ENCODE data around the gene ARL14. TPM values are rescaled to one million over a fixed set of nuclear protein-coding genes. Genes with fewer than 3 reads are reported as not detected.
"Not testable (repeated sequence)": the region's sequence is repeated elsewhere in the genome, so short reads cannot be mapped to it uniquely, and the experiment has no call there.

ARL14 gene
- total RNA-seq, 1 experiment from 2014 or later: not detected

GRCh38 chr3:160697637-160698380 lies 20.8 kb downstream of the ARL14 start:
- no peaks in the 10 kb centered on the region for H3K36me3 ChIP-seq
- no peak overlapping the region for H3K4me3 ChIP-seq
- peak; percentile 13 for DNase-seq
- H3K27me3 ChIP-seq: no peaks in the 10 kb centered on the region
- H3K9me3 ChIP-seq: no peaks in the 10 kb centered on the region

DNA sequence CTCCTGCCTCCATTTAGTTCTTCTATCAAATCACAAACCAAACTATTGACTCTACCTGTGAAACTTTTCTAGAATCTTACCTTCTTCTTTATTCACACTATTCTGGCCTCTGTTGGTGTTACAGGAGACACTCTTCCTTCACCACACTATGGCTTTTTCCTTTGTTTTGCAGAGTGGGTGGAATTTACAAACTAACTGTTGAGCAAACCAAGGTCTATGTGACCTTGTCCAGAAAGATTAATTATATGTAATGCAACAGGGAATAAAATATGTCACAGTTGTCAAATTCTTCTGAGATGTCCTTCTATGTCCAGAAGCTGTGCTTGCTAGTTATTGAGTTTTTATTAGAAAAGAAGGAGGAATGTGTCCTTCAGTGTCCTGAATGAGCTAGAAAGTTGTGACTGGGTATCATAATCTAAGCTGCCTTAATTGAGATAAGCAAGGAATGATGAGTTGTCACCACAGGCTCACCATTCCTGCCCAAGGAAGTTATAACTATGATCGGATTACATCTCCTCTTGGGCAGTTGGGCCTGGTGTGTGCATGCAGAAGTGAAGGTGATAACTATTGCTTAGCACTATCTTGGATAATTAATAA lies 21.7 kb downstream of the ARL14 start:
- no peak for DNase-seq
- Histone ChIP-seq H3K4me3 (no peak overlapping the region), H3K36me3 (no peaks in the 10 kb centered on the region), H3K27me3 (no peaks in the 10 kb centered on the region), H3K9me3 (no peaks in the 10 kb centered on the region)

GRCh38 chr3:160701490-160701889 lies 24.5 kb downstream of the ARL14 start:
- H3K9me3 ChIP-seq: no peaks in the 10 kb centered on the region
- H3K27me3 ChIP-seq: no peaks in the 10 kb centered on the region; the same call in 1 of the 2 replicates
- no peaks in the 10 kb centered on the region for H3K36me3 ChIP-seq
- no peak for DNase-seq
- H3K4me3 ChIP-seq: no peak overlapping the region

DNA sequence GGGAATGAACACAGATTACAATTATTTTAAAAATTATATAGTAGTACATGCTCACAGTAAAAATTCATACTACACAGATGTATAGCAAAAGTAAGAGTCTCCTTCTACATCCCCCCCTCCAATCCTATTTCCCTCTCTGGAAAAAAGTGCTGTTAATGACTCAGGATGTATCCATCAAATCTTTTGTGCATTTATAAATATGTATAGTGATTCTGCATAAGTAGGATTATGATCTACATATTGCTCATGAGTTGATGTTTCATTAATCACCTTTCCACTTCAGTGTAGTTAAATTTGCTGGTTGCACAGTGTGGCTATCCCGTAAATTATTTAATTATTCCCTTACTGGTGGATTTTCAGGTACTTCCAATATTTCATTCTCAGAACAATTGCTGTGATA lies 25.3 kb downstream of the ARL14 start:
- H3K4me3 ChIP-seq: no peak overlapping the region
- H3K9me3 ChIP-seq: no peaks in the 10 kb centered on the region
- H3K36me3 ChIP-seq: no peaks in the 10 kb centered on the region
- H3K27me3 ChIP-seq: no peaks in the 10 kb centered on the region; the same call in 1 of the 2 replicates
- DNase-seq: no peak

GRCh38 chr3:160703974-160704373 lies 27.0 kb downstream of the ARL14 start:
- Histone ChIP-seq H3K9me3 (no peaks in the 10 kb centered on the region), H3K4me3 (no peak overlapping the region), H3K27me3 (peaks cover 5% of the 10 kb centered on the region), H3K36me3 (no peaks in the 10 kb centered on the region)
- no peak for DNase-seq

GRCh38 chr3:160707187-160707794 lies 30.3 kb downstream of the ARL14 start:
- DNase-seq: no peak
- Histone ChIP-seq H3K36me3 (no peaks in the 10 kb centered on the region), H3K9me3 (no peaks in the 10 kb centered on the region), H3K27me3 (peaks cover 9% of the 10 kb centered on the region), H3K4me3 (no peak overlapping the region)

- Histone ChIP-seq H3K4me3 (no peak overlapping the region), H3K9me3 (no peaks in the 10 kb centered on the region), H3K27me3 (peaks cover 9% of the 10 kb centered on the region), H3K36me3 (no peaks in the 10 kb centered on the region)
- DNase-seq: no peak
Observed at GRCh38 chr3:160709477-160710182, 32.7 kb downstream of the ARL14 start.

DNA sequence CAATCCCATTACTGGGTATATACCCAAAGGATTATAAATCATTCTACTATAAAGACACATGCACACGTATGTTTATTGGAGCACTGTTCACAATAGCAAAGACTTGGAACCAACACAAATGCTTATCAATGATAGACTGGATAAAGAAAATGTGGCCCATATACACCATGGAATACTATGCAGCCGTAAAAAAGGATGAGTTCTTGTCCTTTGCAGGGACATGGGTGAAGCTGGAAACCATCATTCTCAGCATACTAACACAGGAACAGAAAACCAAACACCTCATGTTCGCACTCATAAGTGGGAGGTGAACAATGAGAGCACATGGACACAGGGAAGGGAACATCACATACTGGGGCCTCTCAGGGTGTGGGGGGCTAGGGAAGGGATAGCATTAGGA lies 36.2 kb downstream of the ARL14 start:
- DNase-seq, H3K9me3 ChIP-seq, H3K4me3 ChIP-seq, H3K36me3 ChIP-seq, H3K27me3 ChIP-seq: not testable (repeated sequence)

DNA sequence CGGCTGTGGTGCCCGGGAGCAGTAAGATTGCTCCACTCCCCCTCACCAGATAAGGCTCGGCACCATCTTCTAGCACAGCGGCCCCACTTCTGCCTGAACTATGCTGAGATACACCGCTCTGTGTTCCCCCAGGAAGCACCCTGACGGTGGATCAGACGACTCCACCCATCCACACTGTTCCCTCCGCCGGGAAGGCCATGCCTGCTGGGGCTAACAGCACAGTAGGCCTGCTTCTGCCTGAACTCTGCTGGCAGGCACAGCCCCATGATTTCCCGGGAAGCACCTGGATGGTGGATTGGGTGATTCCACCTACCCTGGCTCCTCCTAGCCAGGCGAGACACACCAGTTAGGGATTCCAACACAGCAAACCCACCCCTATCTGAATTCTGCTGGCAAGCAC lies 42.8 kb downstream of the ARL14 start:
- peaks cover 5% of the 10 kb centered on the region; the same call in 1 of the 2 replicates for H3K27me3 ChIP-seq
- DNase-seq: no peak
- no peaks in the 10 kb centered on the region for H3K36me3 ChIP-seq
- no peak overlapping the region for H3K4me3 ChIP-seq
- peaks cover 2% of the 10 kb centered on the region; the same call in 1 of the 2 replicates for H3K9me3 ChIP-seq

GRCh38 chr3:160720123-160720746 lies 43.3 kb downstream of the ARL14 start:
- peaks cover 2% of the 10 kb centered on the region; the same call in 1 of the 2 replicates for H3K9me3 ChIP-seq
- peaks cover 5% of the 10 kb centered on the region; the same call in 1 of the 2 replicates for H3K27me3 ChIP-seq
- H3K4me3 ChIP-seq: no peak overlapping the region
- DNase-seq: no peak
- no peaks in the 10 kb centered on the region for H3K36me3 ChIP-seq

DNA sequence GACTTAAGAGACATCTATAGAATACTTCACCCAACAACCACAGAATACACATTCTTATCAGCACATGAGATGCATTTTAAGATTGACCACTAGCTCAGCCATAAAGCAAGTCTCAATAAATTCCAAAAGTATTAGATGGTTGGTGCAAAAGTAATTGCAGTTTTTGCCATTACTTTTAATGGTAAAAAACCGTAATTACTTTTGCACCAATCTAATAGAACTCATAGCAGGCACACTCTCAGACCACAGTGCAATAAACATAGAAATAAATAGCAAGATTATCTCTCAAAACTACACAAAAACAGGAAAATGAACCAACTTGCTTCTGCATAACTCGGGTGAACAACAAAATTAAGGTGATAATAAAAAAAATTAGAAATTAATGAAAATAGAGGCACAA lies 45.4 kb downstream of the ARL14 start:
- DNase-seq: no peak
- Histone ChIP-seq H3K27me3 (peaks cover 5% of the 10 kb centered on the region; the same call in 1 of the 2 replicates), H3K36me3 (no peaks in the 10 kb centered on the region)

DNA sequence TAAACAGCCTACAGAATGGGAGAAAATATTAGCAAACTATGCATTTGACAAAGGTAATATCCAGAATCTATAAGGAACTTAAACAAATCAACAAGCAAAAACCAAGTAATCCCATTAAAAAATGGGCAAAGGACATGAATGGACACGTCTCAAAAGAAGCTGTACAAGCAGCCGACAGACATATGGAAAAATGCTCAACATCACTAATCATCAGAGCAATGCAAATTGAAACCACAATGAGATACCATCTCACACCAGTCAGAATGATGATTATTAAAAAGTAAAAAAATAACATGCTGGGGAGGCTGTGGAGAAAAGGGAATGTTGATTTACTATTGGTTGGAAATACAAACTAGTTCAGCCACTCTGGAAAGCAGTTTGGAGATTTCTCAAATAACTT lies 48.4 kb downstream of the ARL14 start:
- H3K4me3 ChIP-seq: no peak overlapping the region
- no peaks in the 10 kb centered on the region for H3K36me3 ChIP-seq
- peaks cover 2% of the 10 kb centered on the region; the same call in 1 of the 2 replicates for H3K9me3 ChIP-seq
- peaks cover 5% of the 10 kb centered on the region; the same call in 1 of the 2 replicates for H3K27me3 ChIP-seq
- no peak for DNase-seq

More for the DNA sequence above, 45.4 kb downstream of the ARL14 start:
- Histone ChIP-seq H3K9me3 (peaks cover 2% of the 10 kb centered on the region; the same call in 1 of the 2 replicates), H3K4me3 (no peak overlapping the region)

Other genes starting within 250 kb of the ARL14 start
- 4.2 and 8.9 TPM in 2 replicates for gene TRIM59, start 227.4 kb upstream of the ARL14 start, total RNA-seq (2014; rRNA removed; shearing (Covaris generic); ENCODE audit: low replicate concordance)
- 32.3 and 37.3 TPM in 2 replicates for gene KPNA4, start 111.6 kb upstream of the ARL14 start, total RNA-seq (2014; rRNA removed; shearing (Covaris generic); ENCODE audit: low replicate concordance)
- gene PPM1L, start 79.1 kb downstream of the ARL14 start, total RNA-seq (2014; rRNA removed; shearing (Covaris generic); ENCODE audit: low replicate concordance): not detected in 2 replicates